HG03442 (cell line): Measurements from ENCODE around the gene GRB2.
"Not testable (repeated sequence)": the region's sequence is repeated elsewhere in the genome, so short reads cannot be mapped to it uniquely, and the experiment has no call there.

ENCODE experiments used
- ATAC-seq: cut with Tn5 transposase; IDR thresholded peaks from one replicate; pipeline ENCODE4 v1.9.1; 2021; ENCODE audit warnings: mild to moderate bottlenecking, moderate library complexity; ENCODE audit not compliant: unreplicated experiment

GRB2 gene

DNA sequence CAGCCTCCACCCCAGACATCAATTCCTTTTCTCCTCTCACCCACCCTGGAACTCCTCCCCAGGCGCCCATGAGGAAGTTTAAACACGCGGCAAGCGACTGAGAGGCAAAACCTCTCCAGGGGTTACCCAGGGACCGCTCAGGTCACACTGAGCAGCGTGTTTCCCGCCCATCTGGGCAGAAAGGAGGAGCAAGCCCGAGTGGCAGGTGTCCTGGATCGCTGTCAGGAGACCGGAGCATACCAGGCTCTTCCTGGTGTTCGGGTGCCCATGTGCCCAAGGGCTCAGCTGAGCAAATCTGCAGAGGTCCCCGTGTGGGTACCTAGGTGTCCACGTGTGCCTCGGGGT, 116.7 kb downstream of the GRB2 start:
- peak; percentile 12 for ATAC-seq

DNA sequence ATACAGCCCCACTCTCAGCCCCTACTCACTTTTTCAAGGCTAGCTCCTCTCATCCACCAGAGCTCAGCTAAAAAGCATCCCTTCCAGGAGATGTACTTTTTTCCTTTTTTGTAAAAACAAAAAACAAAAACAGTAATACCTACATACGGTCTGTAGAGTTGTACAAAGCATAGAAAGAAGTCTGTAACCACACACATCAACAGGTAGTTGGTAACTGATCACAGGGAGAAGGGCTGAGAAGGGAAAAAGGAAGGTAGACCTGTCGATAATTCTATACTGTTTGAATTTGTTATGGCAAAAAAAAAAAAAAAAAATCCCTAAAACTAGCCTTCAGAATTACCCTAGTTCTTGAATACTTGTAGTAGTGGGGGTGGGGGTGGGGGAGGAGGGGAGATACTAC, 117.1 kb downstream of the GRB2 start:
- no peak for ATAC-seq

DNA sequence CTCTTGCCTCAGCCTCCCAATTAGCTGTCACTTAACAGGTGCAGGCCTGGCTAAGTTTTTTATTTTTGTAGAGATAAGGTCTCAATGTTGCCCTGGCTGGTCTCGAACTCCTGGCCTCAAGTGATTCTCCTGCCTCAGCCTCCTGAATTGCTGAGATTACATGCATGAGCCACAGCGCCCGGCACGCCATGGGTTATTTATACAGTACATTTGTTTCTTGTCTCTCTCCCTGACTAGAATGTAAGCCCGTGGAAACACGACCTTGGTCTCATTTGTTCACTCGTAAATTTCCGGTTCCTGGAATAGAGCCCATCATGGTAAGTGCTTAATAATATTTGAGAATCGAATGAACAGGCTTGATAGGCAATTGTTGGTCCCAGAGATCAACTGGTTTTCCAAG, 118.3 kb downstream of the GRB2 start:
- no peak for ATAC-seq

DNA sequence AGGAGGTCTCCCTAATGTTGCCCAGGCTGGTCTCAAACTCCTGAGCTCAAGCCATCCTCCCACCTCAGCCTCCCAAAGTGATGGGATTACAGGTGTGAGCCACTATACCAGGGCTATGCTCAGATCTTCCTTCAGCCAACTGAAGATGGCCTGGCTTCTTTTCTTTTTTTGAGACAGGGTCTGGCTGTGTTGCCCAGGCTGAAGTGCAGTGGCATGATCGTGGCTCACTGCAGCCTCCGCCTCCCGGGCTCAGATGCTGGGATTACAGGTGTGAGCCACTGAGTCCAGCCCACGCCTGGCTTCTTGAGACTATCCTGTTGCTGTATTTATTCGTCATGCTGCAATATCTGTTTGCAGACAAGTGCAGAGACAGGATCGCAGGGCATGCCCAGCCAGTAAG, 120.4 kb downstream of the GRB2 start:
- no peak for ATAC-seq

DNA sequence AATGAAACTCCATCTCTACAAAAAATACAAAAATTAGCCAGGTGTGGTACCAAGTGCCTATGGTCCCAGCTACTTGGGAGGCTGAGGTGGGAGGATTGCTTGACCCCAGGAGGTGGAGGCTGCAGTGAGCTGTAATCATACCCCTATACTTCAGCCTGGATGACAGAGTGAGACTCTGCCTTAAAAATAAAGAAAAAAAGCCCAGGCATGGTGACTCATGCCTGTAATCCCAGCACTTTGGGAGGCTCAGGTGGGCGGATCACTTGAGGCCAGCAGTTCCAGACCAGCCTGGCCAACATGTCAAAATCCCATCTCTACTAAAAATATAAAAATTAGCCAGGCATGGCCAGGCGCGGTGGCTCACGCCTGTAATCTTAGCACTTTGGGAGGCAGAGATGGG, 125.3 kb downstream of the GRB2 start:
- not testable (repeated sequence) for ATAC-seq

DNA sequence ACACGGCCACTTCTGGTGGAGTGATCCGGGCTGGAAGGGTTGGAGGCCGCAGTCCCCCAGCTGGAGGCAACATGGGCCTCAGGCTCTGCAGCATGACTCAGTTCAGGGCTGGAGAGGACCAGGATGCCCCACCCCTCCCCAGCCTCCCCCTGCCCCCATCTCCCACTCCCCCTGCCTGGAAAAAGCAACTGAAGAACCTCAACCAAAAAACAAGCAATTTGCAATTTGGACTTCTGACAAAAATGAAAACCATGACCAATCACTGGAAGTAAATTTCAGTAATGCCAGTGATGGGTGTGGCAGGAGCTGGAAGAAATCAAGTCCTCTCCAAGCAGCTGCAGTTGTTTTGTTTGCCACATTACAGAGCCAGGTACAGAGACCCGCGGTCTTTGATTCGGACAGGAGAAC, 127.8 kb downstream of the GRB2 start:
- ATAC-seq: no peak

DNA sequence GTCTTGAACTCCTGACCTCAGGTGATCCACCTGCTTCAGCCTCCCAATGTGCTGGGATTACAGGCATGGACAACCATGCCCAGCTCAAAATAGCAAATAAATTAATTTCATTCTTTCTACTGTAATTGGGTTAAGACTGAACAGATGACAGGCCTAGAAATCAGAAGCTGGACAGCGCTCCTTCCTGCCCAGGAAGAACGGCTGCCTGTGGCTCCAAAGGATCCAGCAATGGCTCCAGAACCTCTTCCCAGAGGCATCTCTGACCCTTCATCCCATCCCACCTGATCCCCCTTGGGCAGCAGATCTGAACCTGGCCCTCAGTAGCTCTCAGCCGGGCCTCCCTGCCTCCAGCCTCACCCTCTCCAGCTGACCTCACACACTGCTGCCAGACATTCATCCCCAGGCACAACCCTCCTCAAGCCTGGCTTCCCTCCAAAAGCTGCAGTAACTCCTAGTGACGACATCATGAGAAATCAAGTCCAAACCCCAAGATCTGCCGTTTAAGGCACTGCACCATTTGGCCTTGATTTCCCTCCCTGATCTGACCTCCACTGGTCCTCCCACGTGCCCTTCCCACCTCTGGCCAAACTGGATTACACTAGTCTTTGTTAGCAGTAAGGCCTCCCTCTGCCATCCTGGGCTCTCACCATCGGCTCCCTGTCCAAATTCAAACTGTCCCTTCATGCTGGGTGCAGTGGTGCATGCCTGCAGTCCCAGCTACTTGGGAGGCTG, 131.3 kb downstream of the GRB2 start:
- ATAC-seq: no peak

DNA sequence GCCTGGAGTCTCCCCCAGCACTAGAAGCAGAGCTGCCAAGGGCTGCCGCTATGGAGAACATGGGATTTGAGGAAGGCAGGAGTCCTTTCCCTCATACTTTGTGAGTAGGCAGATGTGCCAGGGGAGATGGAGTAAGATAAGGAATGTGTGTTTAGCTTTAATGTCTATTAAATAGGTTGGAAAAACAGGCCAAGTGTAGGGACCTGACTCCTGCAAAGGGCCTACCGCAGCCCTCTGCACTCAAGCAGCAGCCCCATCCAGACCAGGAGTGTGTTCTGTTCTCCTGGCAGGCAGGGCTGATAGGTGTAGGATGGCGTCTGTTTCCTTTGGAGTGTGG, 132.7 kb downstream of the GRB2 start:
- no peak for ATAC-seq

DNA sequence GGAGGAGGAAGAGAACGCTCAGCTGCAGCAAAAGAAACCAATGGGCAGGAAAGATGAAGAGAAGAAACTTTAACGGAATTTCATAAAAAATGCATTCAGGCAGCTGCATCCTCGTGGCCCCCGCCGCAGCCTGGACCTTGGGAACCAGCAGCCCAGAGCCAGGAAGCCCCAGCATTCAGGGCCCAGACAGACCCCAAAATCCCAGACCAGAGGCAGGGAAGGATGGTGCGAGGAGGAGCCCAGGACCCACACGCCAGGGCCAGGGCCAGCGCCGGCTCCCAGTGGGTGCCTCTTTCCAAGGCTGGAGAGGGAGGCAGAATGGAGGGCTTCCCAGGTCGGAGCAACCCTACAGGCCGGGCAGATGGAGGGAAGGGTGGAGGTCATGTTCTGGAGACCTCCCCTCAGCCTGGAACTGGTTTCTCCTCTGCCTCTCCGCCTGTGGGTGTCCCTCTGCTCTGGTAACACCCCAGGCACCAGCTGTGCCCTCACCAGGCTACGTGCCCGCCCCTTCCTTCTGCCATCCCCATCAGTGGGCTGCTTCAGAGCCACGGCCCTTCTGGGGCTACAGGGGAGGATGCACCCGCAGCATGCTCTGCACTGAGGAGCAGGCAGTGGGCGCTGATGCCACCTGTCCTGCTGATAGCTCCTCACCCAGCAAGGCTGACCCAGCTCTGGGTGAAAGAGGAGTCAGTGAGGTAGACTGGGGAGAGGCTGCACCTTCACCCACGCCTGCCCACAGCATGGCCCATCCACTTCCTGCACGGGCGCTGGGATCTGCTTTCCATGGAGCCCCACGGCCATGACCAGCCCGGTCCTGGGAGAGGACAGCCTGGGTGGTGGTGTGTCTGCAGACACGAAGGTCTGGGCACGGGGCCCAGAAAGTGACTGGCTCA, 133.3 kb downstream of the GRB2 start:
- no peak for ATAC-seq

DNA sequence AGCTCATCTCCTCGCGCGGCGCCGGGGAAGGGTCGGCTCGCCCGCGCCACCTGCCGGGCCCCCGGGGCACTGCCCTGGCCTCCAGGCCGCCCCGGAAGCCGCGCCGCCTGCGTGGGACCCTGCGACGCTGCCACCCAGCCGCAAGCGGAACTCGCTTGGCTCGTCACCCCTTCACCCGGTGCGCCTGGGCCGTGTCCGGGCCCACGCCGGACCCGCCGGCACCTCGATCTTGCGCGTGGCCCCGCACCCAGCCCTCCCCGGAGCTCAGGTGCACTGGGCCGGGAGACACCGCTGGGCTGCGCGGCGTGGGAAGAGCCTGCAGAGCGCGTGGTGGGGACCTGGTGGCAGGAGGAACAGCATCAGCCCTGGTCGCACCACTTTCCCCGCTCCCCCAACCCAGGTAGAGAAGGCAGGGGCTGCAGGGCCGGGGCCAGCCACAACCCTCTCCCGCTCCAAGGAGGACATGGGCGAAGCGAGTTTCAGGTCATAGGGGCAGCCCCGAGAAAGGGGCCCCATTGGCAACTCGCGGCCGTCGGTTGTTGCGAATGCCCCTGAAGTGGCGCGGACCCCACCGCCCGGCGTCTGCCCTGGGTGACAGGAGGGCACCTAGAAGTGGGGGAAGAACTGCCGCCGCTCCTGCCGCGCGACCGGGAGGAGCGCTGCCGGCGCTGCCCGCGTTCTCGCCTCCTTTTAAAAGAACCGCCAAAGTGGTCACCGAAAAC, 134.1 kb downstream of the GRB2 start:
- ATAC-seq: peak; percentile 56

DNA sequence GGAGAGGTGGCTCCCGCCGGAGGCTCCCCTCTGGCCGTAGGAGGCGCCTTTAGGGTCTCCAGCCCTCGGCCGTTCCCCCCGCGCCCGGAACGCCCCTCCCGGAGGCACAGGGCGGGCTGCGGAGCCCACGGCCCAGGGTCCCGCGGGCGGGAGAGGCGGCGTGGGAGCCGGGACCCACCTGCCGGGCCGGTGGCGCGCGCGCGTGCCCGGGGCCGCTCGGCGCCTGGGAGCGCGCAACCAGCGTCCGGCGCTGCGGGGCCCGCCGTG, 134.6 kb downstream of the GRB2 start, which contains the start of gene MIF4GD:
MIF4GD (minus strand) TSS at position 266 of the 267 bp plus-strand sequence. CDS start 1,036 bp downstream, outside the sequence.
- ATAC-seq: no peak

DNA sequence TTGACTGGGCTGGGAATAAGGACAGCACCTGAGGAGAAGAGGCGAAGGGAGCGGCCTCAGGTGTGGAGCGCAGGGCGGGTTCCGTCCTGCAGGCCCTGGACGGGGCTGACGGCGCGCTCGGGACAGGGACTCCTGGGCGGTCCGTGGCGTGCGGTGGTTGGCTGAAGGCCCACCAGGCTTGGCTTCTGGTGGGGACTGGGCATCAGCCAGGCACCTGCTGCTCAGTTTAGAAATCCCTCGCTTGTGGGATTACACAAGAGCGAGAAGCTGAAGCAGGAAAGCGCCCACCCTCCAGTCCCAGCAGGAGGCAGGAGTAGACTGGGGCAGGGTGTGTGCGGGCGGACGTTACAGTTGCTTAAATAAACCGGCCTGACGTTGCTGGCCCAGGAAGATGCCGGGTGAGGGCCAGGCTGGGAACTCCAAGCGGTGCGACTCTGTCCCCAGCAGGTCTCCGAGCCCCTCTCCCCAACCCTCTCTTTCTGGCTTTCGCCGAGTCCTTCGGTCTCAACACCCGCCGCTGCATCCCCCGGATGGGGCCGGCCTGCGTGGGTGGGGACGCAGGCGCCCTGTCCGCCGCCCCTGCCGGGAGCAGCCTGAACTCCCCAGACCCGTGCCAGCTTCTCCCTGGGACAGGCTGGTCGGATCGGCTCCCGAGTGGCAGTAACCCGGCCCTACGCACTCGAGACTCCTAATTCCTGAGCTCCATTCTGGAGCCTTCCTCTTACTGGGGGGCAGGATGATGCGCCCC, 135.1 kb downstream of the GRB2 start:
- peak; percentile 37 for ATAC-seq

DNA sequence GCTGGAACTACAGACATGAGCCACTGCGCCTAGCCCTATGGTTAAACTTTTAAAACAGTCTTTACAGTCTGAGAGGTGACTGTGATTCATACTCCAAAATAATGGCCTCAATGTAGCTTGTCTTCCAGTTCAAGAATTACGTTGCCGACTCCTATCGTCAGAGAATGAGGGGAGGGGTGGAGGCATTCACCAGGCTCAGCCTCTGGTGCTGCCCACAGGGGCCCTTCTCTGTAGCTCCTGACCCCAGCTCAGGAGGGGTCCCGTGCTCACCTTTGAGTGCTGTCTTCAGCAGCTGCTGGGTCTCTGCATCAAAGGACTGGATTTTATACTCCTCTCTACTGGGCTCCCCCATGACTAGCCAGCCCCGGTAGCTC, 135.6 kb downstream of the GRB2 start:
- no peak for ATAC-seq
